AG09309 (cell line): ENCODE measurements around the gene TSPAN4.

Experiments used
- DNase-seq: peaks from one replicate; pipeline ENCODE4 v3.0.0-alpha.2; 2010; ENCODE audit warnings: low read depth
- H3K4me3 ChIP-seq: 2 replicates; pipeline ENCODE4 v1.5.1; 2011; ENCODE audit warnings: mild to moderate bottlenecking, low read depth, low read length, moderate library complexity; ENCODE audit not compliant: control insufficient read depth
- CTCF ChIP-seq: IDR thresholded peaks from 2 replicates; pipeline ENCODE4 v1.5.1; 2011; ENCODE audit warnings: mild to moderate bottlenecking, low read depth, low read length, inconsistent platforms; ENCODE audit not compliant: insufficient read depth, control insufficient read depth; ENCODE audit errors: missing control alignments

Gene TSPAN4

GRCh38 chr11:911031-911889 lies 68.6 kb downstream of the TSPAN4 start:
- peak overlapping the region; percentile 96 for H3K4me3 ChIP-seq
- DNase-seq, result no peak
- no peak for TF ChIP-seq CTCF

GRCh38 chr11:911890-912219 lies 69.2 kb downstream of the TSPAN4 start:
- DNase-seq, result no peak
- TF ChIP-seq CTCF, result no peak
- no peak overlapping the region for H3K4me3 ChIP-seq

GRCh38 chr11:912266-912665 lies 69.6 kb downstream of the TSPAN4 start:
- no peak for DNase-seq
- H3K4me3 ChIP-seq, result no peak overlapping the region
- TF ChIP-seq CTCF, result no peak

- DNase-seq, result no peak
- TF ChIP-seq CTCF, result no peak
- no peak overlapping the region for H3K4me3 ChIP-seq
Measured at GRCh38 chr11:913043-913442, 70.4 kb downstream of the TSPAN4 start.

- no peak for DNase-seq
- TF ChIP-seq CTCF, result no peak
- no peak overlapping the region for H3K4me3 ChIP-seq
Measured at GRCh38 chr11:914204-914603, 71.6 kb downstream of the TSPAN4 start.

- no peak overlapping the region for H3K4me3 ChIP-seq
- TF ChIP-seq CTCF, result no peak
- DNase-seq, result no peak
Measured at GRCh38 chr11:914747-915501, 72.3 kb downstream of the TSPAN4 start.
